NT2/D1 (cell line): ENCODE data around the gene KCNG1.

Source experiments
- DNase-seq: peaks from one replicate; pipeline ENCODE4 v3.0.0-alpha.2; 2011; ENCODE audit warnings: low read depth, low spot score
- H3K27me3 ChIP-seq: 2 replicates; pipeline ENCODE4 v1.6.0; 2011; ENCODE audit warnings: mild to moderate bottlenecking; ENCODE audit not compliant: insufficient read length, insufficient read depth
- H3K36me3 ChIP-seq: 2 replicates; pipeline ENCODE4 v1.6.1; 2011; ENCODE audit warnings: mild to moderate bottlenecking, low read length, mixed read lengths; ENCODE audit not compliant: insufficient read depth, insufficient read length
- H3K4me1 ChIP-seq: 2 replicates; pipeline ENCODE4 v1.5.1; 2011; ENCODE audit not compliant: insufficient read depth, insufficient read length
- H3K4me3 ChIP-seq: 2 replicates; pipeline ENCODE4 v1.5.1; 2011; ENCODE audit warnings: low read depth; ENCODE audit not compliant: insufficient read length
- H3K9ac ChIP-seq: 2 replicates; pipeline ENCODE4 v1.6.0; 2011; ENCODE audit warnings: low read depth; ENCODE audit not compliant: insufficient read length
- H3K9me3 ChIP-seq: 2 replicates; pipeline ENCODE4 v1.5.1; 2011; ENCODE audit warnings: mild to moderate bottlenecking, low read length; ENCODE audit not compliant: insufficient read depth
- SUZ12 ChIP-seq: IDR thresholded peaks from 2 replicates; pipeline ENCODE4 v1.6.1; 2011; ENCODE audit not compliant: insufficient read length, insufficient read depth; ENCODE audit errors: extremely low read depth
- YY1 ChIP-seq: IDR thresholded peaks from 2 replicates; pipeline ENCODE4 v1.6.1; 2011; ENCODE audit not compliant: insufficient read length, insufficient read depth
- ZNF274 ChIP-seq: IDR thresholded peaks from 2 replicates; pipeline ENCODE4 v1.6.1; 2011; ENCODE audit warnings: mild to moderate bottlenecking, low read depth, low read length

Gene KCNG1, protein sequence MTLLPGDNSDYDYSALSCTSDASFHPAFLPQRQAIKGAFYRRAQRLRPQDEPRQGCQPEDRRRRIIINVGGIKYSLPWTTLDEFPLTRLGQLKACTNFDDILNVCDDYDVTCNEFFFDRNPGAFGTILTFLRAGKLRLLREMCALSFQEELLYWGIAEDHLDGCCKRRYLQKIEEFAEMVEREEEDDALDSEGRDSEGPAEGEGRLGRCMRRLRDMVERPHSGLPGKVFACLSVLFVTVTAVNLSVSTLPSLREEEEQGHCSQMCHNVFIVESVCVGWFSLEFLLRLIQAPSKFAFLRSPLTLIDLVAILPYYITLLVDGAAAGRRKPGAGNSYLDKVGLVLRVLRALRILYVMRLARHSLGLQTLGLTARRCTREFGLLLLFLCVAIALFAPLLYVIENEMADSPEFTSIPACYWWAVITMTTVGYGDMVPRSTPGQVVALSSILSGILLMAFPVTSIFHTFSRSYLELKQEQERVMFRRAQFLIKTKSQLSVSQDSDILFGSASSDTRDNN

DNA sequence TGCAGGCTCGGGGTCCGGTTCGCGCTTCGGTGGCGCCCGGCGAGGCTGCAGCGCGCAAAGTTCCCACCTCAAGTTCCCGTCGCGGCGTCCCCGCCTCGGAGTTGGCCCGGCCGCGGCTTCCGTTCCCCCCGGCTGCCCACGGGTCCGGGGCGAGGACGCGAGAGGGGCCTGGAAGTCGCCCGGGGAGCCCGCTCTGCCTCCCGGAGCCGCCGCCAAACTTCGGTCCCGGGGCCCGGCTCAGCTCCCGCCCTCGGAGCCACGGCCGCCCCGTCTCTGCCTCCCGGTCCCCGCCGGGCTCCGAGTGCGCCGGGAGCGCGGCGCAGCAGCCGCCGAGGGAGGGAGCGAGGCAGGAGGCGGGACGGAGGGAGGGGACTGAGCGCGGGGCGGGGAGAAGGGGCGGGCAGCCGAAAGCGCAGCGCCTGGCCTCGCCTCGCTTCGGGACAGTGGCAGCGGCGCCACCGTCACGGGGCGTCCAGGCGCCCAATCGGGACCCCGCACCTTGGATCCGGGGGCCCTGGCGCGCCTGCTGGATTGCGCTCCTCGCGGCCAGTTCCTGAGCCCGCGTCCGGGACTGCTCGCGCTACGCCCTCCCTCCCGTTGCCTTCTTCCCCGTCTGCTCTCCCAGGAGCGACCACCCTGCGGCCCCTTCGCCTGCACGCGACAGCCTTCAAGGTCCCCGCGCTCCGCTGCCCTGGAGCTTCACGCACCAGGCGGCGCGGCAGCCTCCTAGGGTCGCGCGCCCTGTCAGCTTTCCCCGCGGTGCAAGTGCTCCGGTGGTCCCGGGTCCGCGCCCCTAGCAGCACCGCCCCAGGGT, at the start of gene KCNG1:
Gene KCNG1 (minus strand): TSS at position 305 of the 814 bp plus-strand sequence. CDS start 12,769 bp downstream, outside the sequence.
- Histone ChIP-seq H3K4me1 (peaks cover 13% of the 10 kb centered on the region), H3K9me3 (no peaks in the 10 kb centered on the region), H3K9ac (peak within 1 kb of the TSS; percentile 95), H3K36me3 (peaks cover 31% of the 10 kb centered on the region), H3K27me3 (peaks cover 19% of the 10 kb centered on the region), H3K4me3 (peak within 1 kb of the TSS; percentile 88)
- no peak for TF ChIP-seq ZNF274
- TF ChIP-seq YY1, result no peak
- no peak for TF ChIP-seq SUZ12
- DNase-seq, result peak; percentile 68

DNA sequence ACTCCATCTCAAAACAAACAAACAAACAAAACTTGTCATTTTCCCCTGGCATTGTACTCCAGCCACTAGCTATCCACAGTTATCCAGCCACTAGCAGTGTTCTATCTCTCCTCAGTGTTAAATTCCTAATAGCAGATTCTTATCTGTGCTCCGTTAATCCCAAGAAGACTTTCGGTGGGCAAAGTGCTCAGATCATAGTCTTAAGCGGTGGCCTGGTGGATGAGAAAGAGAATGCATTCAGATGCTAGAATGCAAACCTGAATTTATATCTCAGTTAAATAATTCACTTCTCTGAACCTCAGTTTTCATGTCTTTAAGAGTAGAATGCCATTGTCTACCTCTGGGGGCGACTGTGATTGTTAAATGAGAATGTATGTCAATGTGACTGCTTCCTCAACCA, 47.7 kb upstream of the KCNG1 start:
- DNase-seq, result no peak

DNA sequence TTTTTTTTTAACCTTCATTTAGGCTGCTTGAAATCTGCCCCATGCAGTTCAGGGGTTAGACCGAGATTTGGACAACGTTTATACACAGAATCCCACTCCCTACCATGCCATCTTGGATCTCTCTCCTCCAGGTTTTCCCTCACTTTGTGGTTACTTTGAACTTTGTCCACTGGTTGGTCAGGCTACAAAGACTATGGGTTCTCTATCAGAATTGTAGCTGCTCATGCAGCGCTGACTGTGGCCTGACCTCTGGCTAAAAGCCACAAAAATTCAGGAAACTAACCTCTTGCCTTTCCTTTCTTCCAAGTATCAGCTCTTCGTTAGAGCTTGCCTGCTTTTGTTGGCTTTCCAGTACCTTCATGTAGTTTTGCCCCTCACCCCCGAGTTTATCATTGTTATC, 44.9 kb upstream of the KCNG1 start:
- no peak for DNase-seq
- Histone ChIP-seq H3K4me3 (no peak overlapping the region), H3K36me3 (no peaks in the 10 kb centered on the region), H3K27me3 (no peaks in the 10 kb centered on the region), H3K4me1 (no peaks in the 10 kb centered on the region), H3K9ac (no peak overlapping the region), H3K9me3 (no peaks in the 10 kb centered on the region)
- no peak for TF ChIP-seq ZNF274
- no peak for TF ChIP-seq YY1
- TF ChIP-seq SUZ12, result no peak

More for the DNA sequence above, 47.7 kb upstream of the KCNG1 start:
- TF ChIP-seq ZNF274, result no peak
- no peak for TF ChIP-seq YY1
- no peak for TF ChIP-seq SUZ12
- Histone ChIP-seq H3K9ac (no peak overlapping the region), H3K4me3 (no peak overlapping the region), H3K4me1 (no peaks in the 10 kb centered on the region), H3K27me3 (no peaks in the 10 kb centered on the region), H3K36me3 (no peaks in the 10 kb centered on the region), H3K9me3 (no peaks in the 10 kb centered on the region)

DNA sequence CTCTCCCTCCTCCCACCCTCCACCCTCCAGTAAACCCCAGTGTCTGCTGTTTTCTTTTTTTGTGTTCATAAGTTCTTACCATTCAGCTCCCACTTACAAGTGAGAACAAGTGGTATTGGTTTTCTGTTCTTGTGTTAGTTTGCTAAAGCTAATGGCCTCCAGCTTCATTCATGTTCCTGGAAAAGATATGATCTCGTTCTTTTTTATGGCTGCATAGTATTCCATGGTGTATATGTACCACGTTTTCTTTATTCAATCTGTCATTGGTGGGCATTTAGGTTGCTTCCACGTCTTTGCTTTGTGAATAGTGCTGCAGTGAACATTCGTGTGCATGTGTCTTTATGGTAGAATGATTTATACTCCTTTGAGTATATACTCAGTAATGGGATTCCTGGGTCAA, 42.7 kb upstream of the KCNG1 start:
- no peaks in the 10 kb centered on the region for H3K36me3 ChIP-seq
- H3K4me1 ChIP-seq, result no peaks in the 10 kb centered on the region
- no peaks in the 10 kb centered on the region for H3K27me3 ChIP-seq
- no peak for DNase-seq
- no peak for TF ChIP-seq ZNF274
- no peak for TF ChIP-seq SUZ12
- no peak for TF ChIP-seq YY1
- H3K9me3 ChIP-seq, result no peaks in the 10 kb centered on the region
- no peak overlapping the region for H3K4me3 ChIP-seq
- no peak overlapping the region for H3K9ac ChIP-seq

DNA sequence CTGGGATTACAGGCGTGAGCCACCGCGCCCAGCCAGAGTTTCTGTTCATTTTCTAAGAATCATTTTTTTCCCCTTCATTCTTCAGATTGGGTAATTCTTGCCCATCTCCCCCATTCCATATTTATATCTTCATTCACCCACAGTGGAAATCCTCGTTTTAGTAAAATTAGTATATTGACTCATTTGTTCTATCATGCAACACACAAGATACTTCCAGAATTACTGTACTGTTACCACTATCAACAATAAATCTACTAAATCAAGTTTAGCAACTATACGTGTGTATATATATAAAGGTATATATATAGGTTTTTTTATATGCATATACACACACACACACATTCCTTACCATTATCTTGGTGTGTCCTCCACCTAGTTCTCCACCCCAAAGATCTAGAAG, 41.2 kb upstream of the KCNG1 start:
- H3K9me3 ChIP-seq, result no peaks in the 10 kb centered on the region
- TF ChIP-seq ZNF274 (no peak), YY1 (no peak), SUZ12 (no peak)
- no peaks in the 10 kb centered on the region for H3K36me3 ChIP-seq
- no peak for DNase-seq
- no peaks in the 10 kb centered on the region for H3K27me3 ChIP-seq
- no peak overlapping the region for H3K9ac ChIP-seq
- no peaks in the 10 kb centered on the region for H3K4me1 ChIP-seq
- H3K4me3 ChIP-seq, result no peak overlapping the region

DNA sequence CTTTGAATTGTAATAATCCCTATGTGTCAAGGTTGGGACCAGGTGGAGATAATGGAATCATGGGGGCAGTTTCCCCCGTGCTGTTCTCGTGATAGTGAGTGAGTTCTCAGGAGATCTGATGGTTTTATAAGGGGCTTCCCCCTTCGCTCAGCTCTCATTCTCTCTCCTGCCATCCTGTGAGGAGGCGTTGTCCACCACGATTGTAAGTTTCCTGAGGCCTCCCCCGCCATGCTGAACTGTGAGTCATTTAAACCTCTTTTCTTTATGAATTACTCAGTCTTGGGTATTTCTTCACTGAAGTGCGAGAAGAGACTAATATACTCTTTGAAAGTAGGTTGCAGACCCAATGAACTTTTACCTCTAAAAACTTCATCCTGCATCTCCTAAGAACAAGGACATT, 39.2 kb upstream of the KCNG1 start:
- TF ChIP-seq YY1 (no peak), ZNF274 (no peak), SUZ12 (no peak)
- no peak overlapping the region for H3K4me3 ChIP-seq
- no peaks in the 10 kb centered on the region for H3K4me1 ChIP-seq
- H3K9me3 ChIP-seq, result 0 out of 2 replicates have a peak, but pooled peaks cover 1% of the 10 kb centered on the region
- H3K9ac ChIP-seq, result no peak overlapping the region
- no peaks in the 10 kb centered on the region for H3K27me3 ChIP-seq
- DNase-seq, result no peak
- no peaks in the 10 kb centered on the region for H3K36me3 ChIP-seq

DNA sequence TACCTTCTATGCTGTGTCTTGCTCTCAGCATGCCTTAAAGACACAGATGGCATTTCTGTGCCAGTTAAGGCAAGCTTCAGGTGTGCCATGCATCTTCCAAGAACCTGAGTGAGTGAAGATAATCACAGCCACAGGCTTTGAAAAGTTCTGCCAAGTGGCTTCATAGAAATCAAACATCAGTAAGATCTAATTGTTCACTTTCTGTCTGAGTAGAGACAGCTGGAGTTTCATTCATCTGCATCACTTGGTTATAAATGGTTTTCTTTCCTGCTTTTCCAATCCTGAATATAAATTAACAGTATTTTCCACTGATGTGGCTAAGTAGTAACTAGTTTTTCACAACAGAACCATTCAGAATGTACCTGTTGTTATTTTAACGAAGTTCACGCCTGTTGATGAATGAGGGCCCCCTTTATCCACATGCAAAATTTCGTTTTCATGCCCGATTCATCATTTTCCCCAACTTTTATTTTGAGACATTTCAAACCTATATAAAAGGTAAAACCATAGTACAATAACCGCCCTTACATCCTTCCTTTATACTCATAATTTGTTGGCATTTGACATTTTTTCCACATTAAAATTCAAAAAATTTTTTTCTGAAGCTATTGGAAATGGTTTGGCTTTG, 38.6 kb upstream of the KCNG1 start:
- DNase-seq, result no peak
- Histone ChIP-seq H3K4me1 (no peaks in the 10 kb centered on the region), H3K27me3 (no peaks in the 10 kb centered on the region), H3K9me3 (peaks cover 7% of the 10 kb centered on the region; the same call in 1 of the 2 replicates), H3K4me3 (no peak overlapping the region), H3K36me3 (no peaks in the 10 kb centered on the region), H3K9ac (no peak overlapping the region)
- TF ChIP-seq YY1 (no peak), SUZ12 (no peak), ZNF274 (no peak)
